Measurements from ENCODE around the gene NEB.

Gene NEB

GRCh38 chr2:151733771-151734672, at the start of gene NEB:
TSS of gene NEB (minus strand) at chr2:151734476. CDS start at chr2:151733156, 1,320 bp downstream.
- Histone ChIP-seq H3K9ac (ENCODE audit: low read length) (no peak within 1 kb of the TSS), H3K36me3 (ENCODE audit: control insufficient read depth, insufficient read depth, low read length) (no peaks in the 10 kb centered on the region), H3K4me3 (ENCODE audit: low read depth, low read length) (no peak within 1 kb of the TSS), H3K9me3 (ENCODE audit: control insufficient read depth, insufficient read depth, low read depth, low read length) (peaks cover under 1% of the 10 kb centered on the region; the same call in 1 of the 2 replicates), H3K4me1 (ENCODE audit: control insufficient read depth, insufficient read depth, low read length) (peaks cover 26% of the 10 kb centered on the region), H3K27ac (ENCODE audit: low read depth, low read length) (no peak within 1 kb of the TSS), H3K27me3 (ENCODE audit: control insufficient read depth, insufficient read depth, low read length) (no peaks in the 10 kb centered on the region)

GRCh38 chr2:151783133-151783520, 48.9 kb upstream of the NEB start:
- no peak overlapping the region for H3K27ac ChIP-seq (ENCODE audit: low read depth, low read length)
- no peak overlapping the region for H3K9ac ChIP-seq (ENCODE audit: low read length)
- no peaks in the 10 kb centered on the region for H3K27me3 ChIP-seq (ENCODE audit: control insufficient read depth, insufficient read depth, low read length)
- H3K9me3 ChIP-seq (ENCODE audit: control insufficient read depth, insufficient read depth, low read depth, low read length) = no peaks in the 10 kb centered on the region
- H3K4me3 ChIP-seq (ENCODE audit: low read depth, low read length) = no peak overlapping the region
- H3K4me1 ChIP-seq (ENCODE audit: control insufficient read depth, insufficient read depth, low read length) = peaks cover 5% of the 10 kb centered on the region; the same call in 1 of the 2 replicates
- H3K36me3 ChIP-seq (ENCODE audit: control insufficient read depth, insufficient read depth, low read length) = peaks cover 15% of the 10 kb centered on the region

- Histone ChIP-seq H3K9me3 (ENCODE audit: control insufficient read depth, insufficient read depth, low read depth, low read length) (no peaks in the 10 kb centered on the region), H3K27ac (ENCODE audit: low read depth, low read length) (no peak overlapping the region)
Measured at GRCh38 chr2:151782378-151783132, 48.3 kb upstream of the NEB start.

GRCh38 chr2:151781642-151782041, 47.4 kb upstream of the NEB start:
- Histone ChIP-seq H3K27me3 (ENCODE audit: control insufficient read depth, insufficient read depth, low read length) (no peaks in the 10 kb centered on the region), H3K9me3 (ENCODE audit: control insufficient read depth, insufficient read depth, low read depth, low read length) (no peaks in the 10 kb centered on the region), H3K27ac (ENCODE audit: low read depth, low read length) (no peak overlapping the region), H3K4me1 (ENCODE audit: control insufficient read depth, insufficient read depth, low read length) (peaks cover 3% of the 10 kb centered on the region; the same call in 1 of the 2 replicates), H3K4me3 (ENCODE audit: low read depth, low read length) (no peak overlapping the region), H3K36me3 (ENCODE audit: control insufficient read depth, insufficient read depth, low read length) (peaks cover 15% of the 10 kb centered on the region), H3K9ac (ENCODE audit: low read length) (no peak overlapping the region)

More at GRCh38 chr2:151782378-151783132, 48.3 kb upstream of the NEB start:
- Histone ChIP-seq H3K36me3 (ENCODE audit: control insufficient read depth, insufficient read depth, low read length) (peaks cover 15% of the 10 kb centered on the region), H3K9ac (ENCODE audit: low read length) (no peak overlapping the region), H3K4me1 (ENCODE audit: control insufficient read depth, insufficient read depth, low read length) (peaks cover 5% of the 10 kb centered on the region; the same call in 1 of the 2 replicates), H3K4me3 (ENCODE audit: low read depth, low read length) (no peak overlapping the region), H3K27me3 (ENCODE audit: control insufficient read depth, insufficient read depth, low read length) (no peaks in the 10 kb centered on the region)

- H3K4me1 ChIP-seq (ENCODE audit: control insufficient read depth, insufficient read depth, low read length) = no peaks in the 10 kb centered on the region
Measured at GRCh38 chr2:151780938-151781337, 46.7 kb upstream of the NEB start.

GRCh38 chr2:151777935-151778334, 43.7 kb upstream of the NEB start:
- Histone ChIP-seq H3K36me3 (ENCODE audit: control insufficient read depth, insufficient read depth, low read length) (peaks cover 17% of the 10 kb centered on the region), H3K9ac (ENCODE audit: low read length) (no peak overlapping the region), H3K27ac (ENCODE audit: low read depth, low read length) (no peak overlapping the region), H3K4me3 (ENCODE audit: low read depth, low read length) (no peak overlapping the region), H3K4me1 (ENCODE audit: control insufficient read depth, insufficient read depth, low read length) (no peaks in the 10 kb centered on the region), H3K27me3 (ENCODE audit: control insufficient read depth, insufficient read depth, low read length) (no peaks in the 10 kb centered on the region), H3K9me3 (ENCODE audit: control insufficient read depth, insufficient read depth, low read depth, low read length) (0 out of 2 replicates have a peak, but pooled peaks cover 2% of the 10 kb centered on the region)

More at GRCh38 chr2:151780938-151781337, 46.7 kb upstream of the NEB start:
- Histone ChIP-seq H3K36me3 (ENCODE audit: control insufficient read depth, insufficient read depth, low read length) (peaks cover 20% of the 10 kb centered on the region), H3K27me3 (ENCODE audit: control insufficient read depth, insufficient read depth, low read length) (no peaks in the 10 kb centered on the region), H3K27ac (ENCODE audit: low read depth, low read length) (no peak overlapping the region), H3K9ac (ENCODE audit: low read length) (no peak overlapping the region), H3K4me3 (ENCODE audit: low read depth, low read length) (no peak overlapping the region), H3K9me3 (ENCODE audit: control insufficient read depth, insufficient read depth, low read depth, low read length) (0 out of 2 replicates have a peak, but pooled peaks cover under 1% of the 10 kb centered on the region)

- Histone ChIP-seq H3K36me3 (ENCODE audit: control insufficient read depth, insufficient read depth, low read length) (peaks cover 13% of the 10 kb centered on the region), H3K4me1 (ENCODE audit: control insufficient read depth, insufficient read depth, low read length) (no peaks in the 10 kb centered on the region), H3K27me3 (ENCODE audit: control insufficient read depth, insufficient read depth, low read length) (no peaks in the 10 kb centered on the region), H3K9ac (ENCODE audit: low read length) (no peak overlapping the region), H3K27ac (ENCODE audit: low read depth, low read length) (no peak overlapping the region), H3K4me3 (ENCODE audit: low read depth, low read length) (no peak overlapping the region), H3K9me3 (ENCODE audit: control insufficient read depth, insufficient read depth, low read depth, low read length) (0 out of 2 replicates have a peak, but pooled peaks cover 2% of the 10 kb centered on the region)
Measured at GRCh38 chr2:151777487-151777886, 43.2 kb upstream of the NEB start.

GRCh38 chr2:151776367-151776766, 42.1 kb upstream of the NEB start:
- H3K27me3 ChIP-seq (ENCODE audit: control insufficient read depth, insufficient read depth, low read length) = no peaks in the 10 kb centered on the region
- H3K27ac ChIP-seq (ENCODE audit: low read depth, low read length) = no peak overlapping the region
- no peak overlapping the region for H3K9ac ChIP-seq (ENCODE audit: low read length)
- H3K4me3 ChIP-seq (ENCODE audit: low read depth, low read length) = no peak overlapping the region
- H3K9me3 ChIP-seq (ENCODE audit: control insufficient read depth, insufficient read depth, low read depth, low read length) = 0 out of 2 replicates have a peak, but pooled peaks cover 2% of the 10 kb centered on the region
- peaks cover 6% of the 10 kb centered on the region for H3K36me3 ChIP-seq (ENCODE audit: control insufficient read depth, insufficient read depth, low read length)
- no peaks in the 10 kb centered on the region for H3K4me1 ChIP-seq (ENCODE audit: control insufficient read depth, insufficient read depth, low read length)

GRCh38 chr2:151775057-151775740, 40.9 kb upstream of the NEB start:
- 0 out of 2 replicates have a peak, but pooled peaks cover 2% of the 10 kb centered on the region for H3K9me3 ChIP-seq (ENCODE audit: control insufficient read depth, insufficient read depth, low read depth, low read length)
- no peak overlapping the region for H3K4me3 ChIP-seq (ENCODE audit: low read depth, low read length)
- no peaks in the 10 kb centered on the region for H3K27me3 ChIP-seq (ENCODE audit: control insufficient read depth, insufficient read depth, low read length)
- no peaks in the 10 kb centered on the region for H3K4me1 ChIP-seq (ENCODE audit: control insufficient read depth, insufficient read depth, low read length)
- no peak overlapping the region for H3K9ac ChIP-seq (ENCODE audit: low read length)
- H3K36me3 ChIP-seq (ENCODE audit: control insufficient read depth, insufficient read depth, low read length) = peaks cover 6% of the 10 kb centered on the region
- no peak overlapping the region for H3K27ac ChIP-seq (ENCODE audit: low read depth, low read length)

GRCh38 chr2:151774506-151774905, 40.2 kb upstream of the NEB start:
- no peak overlapping the region for H3K27ac ChIP-seq (ENCODE audit: low read depth, low read length)
- peaks cover 6% of the 10 kb centered on the region for H3K36me3 ChIP-seq (ENCODE audit: control insufficient read depth, insufficient read depth, low read length)
- H3K27me3 ChIP-seq (ENCODE audit: control insufficient read depth, insufficient read depth, low read length) = no peaks in the 10 kb centered on the region
- H3K9me3 ChIP-seq (ENCODE audit: control insufficient read depth, insufficient read depth, low read depth, low read length) = 0 out of 2 replicates have a peak, but pooled peaks cover 2% of the 10 kb centered on the region
- H3K4me3 ChIP-seq (ENCODE audit: low read depth, low read length) = no peak overlapping the region
- no peaks in the 10 kb centered on the region for H3K4me1 ChIP-seq (ENCODE audit: control insufficient read depth, insufficient read depth, low read length)
- H3K9ac ChIP-seq (ENCODE audit: low read length) = no peak overlapping the region
